Mucosa of rectum (tissue), 2 donors: Measurements from ENCODE around the gene FIP1L1.

Experiments used
- H3K27ac ChIP-seq, 2 donors: one replicate each; pipeline ENCODE4 v1.7.0; 2013; ENCODE audit warnings: inconsistent platforms in 2 of 2, low read depth in 2 of 2, low read length in 2 of 2
- H3K27me3 ChIP-seq, 2 donors: one replicate each; pipeline ENCODE4 v1.7.0; 2013; ENCODE audit warnings: low read length in 2 of 2; ENCODE audit not compliant: control insufficient read depth in 2 of 2, insufficient read depth in 2 of 2
- H3K36me3 ChIP-seq, 2 donors: one replicate each; pipeline ENCODE4 v1.7.0; 2013; ENCODE audit warnings: low read length in 2 of 2; ENCODE audit not compliant: control insufficient read depth in 2 of 2, insufficient read depth in 2 of 2
- H3K4me1 ChIP-seq, 2 donors: one replicate each; pipeline ENCODE4 v1.7.0; 2013; ENCODE audit warnings: low read length in 2 of 2, mild to moderate bottlenecking in 1 of 2; ENCODE audit not compliant: control insufficient read depth in 2 of 2, insufficient read depth in 2 of 2
- H3K4me3 ChIP-seq, 2 donors: one replicate each; pipeline ENCODE4 v1.7.0; 2013; ENCODE audit warnings: low read length in 2 of 2
- H3K9ac ChIP-seq, 2 donors: one replicate each; pipeline ENCODE4 v1.7.0; 2013; ENCODE audit warnings: low read length in 2 of 2, low read depth in 1 of 2, mild to moderate bottlenecking in 1 of 2
- H3K9me3 ChIP-seq, 2 donors: one replicate each; pipeline ENCODE4 v1.7.0; 2013; ENCODE audit warnings: low read length in 2 of 2; ENCODE audit not compliant: control insufficient read depth in 2 of 2
- donor health status: healthy.
- donor health status: Normal muscosa, but diverticular disease.

FIP1L1 gene

GRCh38 chr4:53432528-53433424, 55.3 kb downstream of the FIP1L1 start:
- no peaks in the 10 kb centered on the region for H3K4me1 ChIP-seq
- no peaks in the 10 kb centered on the region for H3K9me3 ChIP-seq
- no peak overlapping the region for H3K9ac ChIP-seq
- H3K36me3 ChIP-seq: peaks cover 33 to 40% of the 10 kb centered on the region in 2 donors
- H3K27me3 ChIP-seq: no peaks in the 10 kb centered on the region
- no peak overlapping the region for H3K4me3 ChIP-seq
- no peak overlapping the region for H3K27ac ChIP-seq

DNA sequence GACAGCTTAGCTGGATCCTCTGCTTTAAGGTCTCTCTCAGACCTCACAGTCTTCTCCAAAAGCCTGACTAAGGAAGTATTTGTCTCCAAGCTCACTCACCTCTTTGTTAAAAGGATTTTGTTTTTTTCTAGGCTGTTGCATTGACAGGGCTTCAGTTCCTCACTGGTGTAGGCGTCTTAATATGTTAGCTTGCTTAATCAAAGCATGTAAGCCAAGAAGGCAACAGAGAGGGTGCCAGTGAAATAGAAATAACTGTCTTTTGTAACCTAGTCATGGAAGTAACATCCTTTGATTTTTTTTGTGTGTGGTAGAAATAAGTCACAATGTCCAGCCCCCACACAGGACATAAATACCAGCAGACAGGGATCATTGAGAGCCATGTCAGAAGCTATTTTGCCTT, 58.8 kb downstream of the FIP1L1 start:
- Histone ChIP-seq H3K4me3 (no peak overlapping the region), H3K27ac (no peak overlapping the region), H3K36me3 (peaks cover 18 to 19% of the 10 kb centered on the region in 2 donors), H3K9me3 (no peaks in the 10 kb centered on the region), H3K9ac (no peak overlapping the region), H3K27me3 (no peaks in the 10 kb centered on the region), H3K4me1 (no peaks in the 10 kb centered on the region)

- Histone ChIP-seq H3K9ac (no peak overlapping the region), H3K27ac (no peak overlapping the region), H3K27me3 (no peaks in the 10 kb centered on the region), H3K9me3 (no peaks in the 10 kb centered on the region), H3K4me1 (no peaks in the 10 kb centered on the region), H3K36me3 (peaks cover 27 to 36% of the 10 kb centered on the region in 2 donors), H3K4me3 (no peak overlapping the region)
These were observed 64.1 kb downstream of the FIP1L1 start for GRCh38 chr4:53441564-53441963.

- Histone ChIP-seq H3K27me3 (no peaks in the 10 kb centered on the region), H3K9me3 (no peaks in the 10 kb centered on the region)
These were observed 67.5 kb downstream of the FIP1L1 start for GRCh38 chr4:53444954-53445353.

DNA sequence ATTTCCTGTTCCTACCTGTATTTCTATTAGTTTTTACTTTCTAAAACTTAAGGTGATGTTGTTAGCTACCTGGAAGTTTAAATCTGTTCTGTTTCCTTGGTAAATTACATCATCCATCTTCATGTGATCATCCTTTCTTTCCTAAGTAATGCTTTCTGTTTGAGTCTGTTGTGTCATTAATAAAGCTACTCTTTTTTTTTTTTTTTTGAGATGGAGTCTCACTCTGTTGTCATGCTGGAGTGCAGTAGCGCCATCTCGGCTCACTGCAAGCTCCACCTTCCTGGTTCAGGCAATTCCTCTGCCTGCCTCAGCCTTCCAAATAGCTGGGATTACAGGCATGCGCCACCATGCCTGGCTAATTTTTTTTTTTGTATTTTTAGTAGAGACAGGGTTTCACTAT, 73.3 kb downstream of the FIP1L1 start:
- Histone ChIP-seq H3K27ac (no peak overlapping the region), H3K36me3 (peaks cover 30 to 31% of the 10 kb centered on the region in 2 donors), H3K9me3 (no peaks in the 10 kb centered on the region), H3K4me1 (no peaks in the 10 kb centered on the region), H3K27me3 (no peaks in the 10 kb centered on the region), H3K9ac (no peak overlapping the region), H3K4me3 (no peak overlapping the region)

More at GRCh38 chr4:53444954-53445353, 67.5 kb downstream of the FIP1L1 start:
- Histone ChIP-seq H3K27ac (no peak overlapping the region), H3K4me3 (no peak overlapping the region), H3K9ac (no peak overlapping the region), H3K4me1 (no peaks in the 10 kb centered on the region), H3K36me3 (peaks cover 25 to 35% of the 10 kb centered on the region in 2 donors)

DNA sequence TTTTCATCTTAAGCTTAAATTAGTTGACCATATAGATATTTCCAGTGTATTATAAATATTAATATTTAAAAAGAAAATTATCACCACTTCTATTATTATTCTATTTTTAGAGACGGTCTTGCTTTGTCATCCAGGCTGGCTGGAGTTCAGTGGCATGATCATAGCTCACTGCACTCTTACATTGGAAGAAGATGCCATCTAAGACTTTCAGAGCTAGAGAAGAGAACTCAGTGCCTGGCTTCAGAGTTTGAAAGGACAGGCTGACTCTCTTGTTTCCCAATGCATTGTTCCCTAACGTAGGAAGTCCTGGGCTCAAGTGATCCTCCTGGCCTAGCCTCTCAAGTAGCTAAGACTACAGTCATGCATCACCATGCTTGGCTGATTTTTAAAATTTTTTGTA, 75.9 kb downstream of the FIP1L1 start:
- Histone ChIP-seq H3K4me3 (no peak overlapping the region), H3K36me3 (peaks cover 33 to 39% of the 10 kb centered on the region in 2 donors), H3K9ac (no peak overlapping the region)

DNA sequence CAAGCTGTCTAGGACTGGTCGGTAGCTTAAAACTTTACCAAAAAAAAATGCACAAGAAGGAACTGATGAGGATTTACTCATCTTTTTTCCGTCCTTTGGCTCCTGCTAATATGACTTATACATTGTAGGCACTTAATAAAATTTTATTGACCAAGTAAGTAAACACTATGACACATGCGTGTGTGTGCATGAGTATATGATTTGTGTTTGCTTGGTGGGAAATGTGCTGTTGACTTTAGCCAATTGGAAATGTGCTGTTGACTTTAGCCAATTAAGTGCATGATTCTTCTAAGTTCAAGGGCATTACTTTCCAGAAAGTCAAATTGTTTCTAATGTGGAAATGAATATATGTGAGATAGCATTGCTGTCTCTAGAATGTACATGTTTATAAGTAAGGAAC, 78.3 kb downstream of the FIP1L1 start:
- Histone ChIP-seq H3K27ac (no peak overlapping the region), H3K4me1 (no peaks in the 10 kb centered on the region), H3K27me3 (no peaks in the 10 kb centered on the region), H3K9ac (no peak overlapping the region), H3K9me3 (no peaks in the 10 kb centered on the region), H3K4me3 (no peak overlapping the region), H3K36me3 (peaks cover 41 to 52% of the 10 kb centered on the region in 2 donors)

More for the DNA sequence above, 75.9 kb downstream of the FIP1L1 start:
- no peak overlapping the region for H3K27ac ChIP-seq
- H3K4me1 ChIP-seq: no peaks in the 10 kb centered on the region
- H3K27me3 ChIP-seq: no peaks in the 10 kb centered on the region
- H3K9me3 ChIP-seq: no peaks in the 10 kb centered on the region

- H3K4me1 ChIP-seq: no peaks in the 10 kb centered on the region
- H3K9me3 ChIP-seq: no peaks in the 10 kb centered on the region
- no peak overlapping the region for H3K27ac ChIP-seq
- no peak overlapping the region for H3K9ac ChIP-seq
- H3K4me3 ChIP-seq: no peak overlapping the region
- no peaks in the 10 kb centered on the region for H3K27me3 ChIP-seq
- peaks cover 45 to 56% of the 10 kb centered on the region in 2 donors for H3K36me3 ChIP-seq
These were observed 78.7 kb downstream of the FIP1L1 start for GRCh38 chr4:53456178-53456577.

DNA sequence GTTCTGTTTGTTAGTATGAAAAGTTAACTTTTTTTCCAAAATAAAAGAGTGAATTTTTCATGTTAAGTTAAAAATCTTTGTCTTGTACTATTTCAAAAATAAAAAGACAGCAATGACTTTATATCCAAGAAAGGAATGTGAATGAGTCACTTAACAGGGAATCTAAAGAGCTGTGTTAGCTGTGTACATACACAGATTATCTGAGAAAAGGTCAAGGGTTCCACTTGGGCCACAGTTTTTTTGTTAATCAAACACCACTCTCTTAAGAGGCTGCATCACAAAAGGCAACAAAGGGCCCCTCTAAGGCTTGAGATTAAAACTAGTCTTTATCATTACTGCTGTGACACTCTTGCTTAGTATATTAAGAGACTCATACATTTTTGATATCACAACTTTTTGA, 82.1 kb downstream of the FIP1L1 start:
- no peaks in the 10 kb centered on the region for H3K4me1 ChIP-seq
- no peak overlapping the region for H3K4me3 ChIP-seq
- H3K9me3 ChIP-seq: no peaks in the 10 kb centered on the region
- no peaks in the 10 kb centered on the region for H3K27me3 ChIP-seq
- no peak overlapping the region for H3K9ac ChIP-seq
- H3K27ac ChIP-seq: no peak overlapping the region
- H3K36me3 ChIP-seq: peaks cover 43 to 55% of the 10 kb centered on the region in 2 donors

GRCh38 chr4:53461244-53461643, 83.8 kb downstream of the FIP1L1 start:
- Histone ChIP-seq H3K27ac (no peak overlapping the region), H3K27me3 (no peaks in the 10 kb centered on the region), H3K36me3 (peaks cover 32 to 39% of the 10 kb centered on the region in 2 donors), H3K4me3 (no peak overlapping the region), H3K9me3 (no peaks in the 10 kb centered on the region), H3K9ac (no peak overlapping the region), H3K4me1 (no peaks in the 10 kb centered on the region)
